Left renal cortex interstitium (tissue), 4 donors: ENCODE results near the gene PPL. TPM values are rescaled to one million over a fixed set of nuclear protein-coding genes. Genes with fewer than 3 reads are reported as not detected.
"Not testable (repeated sequence)": the region's sequence is repeated elsewhere in the genome, so short reads cannot be mapped to it uniquely, and the experiment has no call there.

ENCODE experiments used
- DNase-seq, 4 donors: peaks; one replicate each; pipeline ENCODE4 v3.0.0-alpha.2; 2013; ENCODE audit warnings: low read depth in 4 of 4, low spot score in 2 of 4, missing footprints in 1 of 4
- polyA plus RNA-seq, 4 donors: library from polyadenylated mRNA; unstranded; fragments of 120-200 nt; gene quantifications; one replicate each; pipeline ENCODE4 v1.2.1, GENCODE V29; 2013; ENCODE audit not compliant: insufficient read length in 4 of 4

Gene PPL
- 10 to 100 TPM; 26.5 to 39.9 (median 31.2) TPM for polyA plus RNA-seq

GRCh38 chr16:4936991-4937781, at the start of gene PPL:
Gene PPL (minus strand): TSS chr16:4937148. CDS start chr16:4937045, 103 bp downstream.
- no peak for DNase-seq

GRCh38 chr16:4984174-4984990, 47.4 kb upstream of the PPL start:
- DNase-seq, result no peak

- no peak for DNase-seq
Measured at GRCh38 chr16:4982056-4982867, 45.3 kb upstream of the PPL start.

- no peak for DNase-seq
Measured at GRCh38 chr16:4981473-4981872, 44.5 kb upstream of the PPL start.

- no peak for DNase-seq
Measured at GRCh38 chr16:4980691-4981090, 43.7 kb upstream of the PPL start.

- no peak for DNase-seq
Measured at GRCh38 chr16:4979736-4980660, 43.0 kb upstream of the PPL start.

GRCh38 chr16:4979164-4979563, 42.2 kb upstream of the PPL start:
- DNase-seq, result no peak

GRCh38 chr16:4976611-4977145, 39.7 kb upstream of the PPL start:
- no peak for DNase-seq

GRCh38 chr16:4976079-4976478, 39.1 kb upstream of the PPL start:
- no peak for DNase-seq

- DNase-seq, result no peak
Measured at GRCh38 chr16:4972938-4973587, 36.1 kb upstream of the PPL start.

- DNase-seq, result no peak
Measured at GRCh38 chr16:4970010-4970409, 33.1 kb upstream of the PPL start.

- no peak for DNase-seq
Measured at GRCh38 chr16:4968879-4969483, 32.0 kb upstream of the PPL start.

GRCh38 chr16:4968278-4968677, 31.3 kb upstream of the PPL start:
- DNase-seq, result not testable (repeated sequence)

GRCh38 chr16:4966736-4967453, 29.9 kb upstream of the PPL start:
- DNase-seq, result no peak

- not testable (repeated sequence) for DNase-seq
Measured at GRCh38 chr16:4963527-4963926, 26.6 kb upstream of the PPL start.

- DNase-seq, result no peak
Measured at GRCh38 chr16:4962716-4963115, 25.8 kb upstream of the PPL start.

- no peak for DNase-seq
Measured at GRCh38 chr16:4960579-4960978, 23.6 kb upstream of the PPL start.
